HG03575 (cell line): Measurements from ENCODE around the gene KCTD20.
"Not testable (repeated sequence)": the region's sequence is repeated elsewhere in the genome, so short reads cannot be mapped to it uniquely, and the experiment has no call there.

Source experiments
- ATAC-seq: cut with Tn5 transposase; IDR thresholded peaks from one replicate; pipeline ENCODE4 v1.9.1; 2021; ENCODE audit not compliant: unreplicated experiment, insufficient number of reproducible peaks, low FRiP score; ENCODE audit errors: extremely low read depth

KCTD20 gene

GRCh38 chr6:36442671-36443470 is at the start of gene KCTD20, which contains the start of gene PXT1:
Gene KCTD20 (plus strand): TSS chr6:36443000. CDS start chr6:36470098, 27,098 bp downstream.
Gene PXT1 (minus strand): TSS chr6:36442854. CDS start chr6:36426082, 16,772 bp downstream.
- no peak for ATAC-seq

- no peak for ATAC-seq
These were observed 42.8 kb upstream of the KCTD20 start for GRCh38 chr6:36399970-36400369.

- ATAC-seq = no peak
These were observed 40.3 kb upstream of the KCTD20 start for GRCh38 chr6:36402481-36402880.

- no peak for ATAC-seq
These were observed 38.6 kb upstream of the KCTD20 start for GRCh38 chr6:36404164-36404563.

GRCh38 chr6:36409718-36410117 is 33.1 kb upstream of the KCTD20 start:
- ATAC-seq = not testable (repeated sequence)

- no peak for ATAC-seq
These were observed 29.0 kb upstream of the KCTD20 start for GRCh38 chr6:36413489-36414480.

- ATAC-seq = no peak
These were observed 28.3 kb upstream of the KCTD20 start for GRCh38 chr6:36414481-36414880.

- ATAC-seq = no peak
These were observed 24.2 kb upstream of the KCTD20 start for GRCh38 chr6:36418558-36418957.

GRCh38 chr6:36419310-36419709 is 23.5 kb upstream of the KCTD20 start:
- no peak for ATAC-seq

GRCh38 chr6:36422714-36423100 is 20.1 kb upstream of the KCTD20 start:
- ATAC-seq = no peak

- ATAC-seq = no peak
These were observed 19.5 kb upstream of the KCTD20 start for GRCh38 chr6:36423101-36423824.

- ATAC-seq = no peak
These were observed 16.2 kb upstream of the KCTD20 start for GRCh38 chr6:36426622-36427021.

GRCh38 chr6:36428911-36429310 is 13.9 kb upstream of the KCTD20 start:
- ATAC-seq = no peak

GRCh38 chr6:36430351-36430750 is 12.4 kb upstream of the KCTD20 start:
- no peak for ATAC-seq

GRCh38 chr6:36431197-36431596 is 11.6 kb upstream of the KCTD20 start:
- no peak for ATAC-seq

GRCh38 chr6:36432151-36432671 is 10.6 kb upstream of the KCTD20 start:
- ATAC-seq = no peak

- no peak for ATAC-seq
These were observed 6.3 kb upstream of the KCTD20 start for GRCh38 chr6:36436466-36436865.

GRCh38 chr6:36441307-36441894 is 1.4 kb upstream of the KCTD20 start:
- no peak for ATAC-seq
